OCI-LY3 (cell line): ENCODE results near the gene FERMT1.

ENCODE experiments used
- EZH2phosphoT487 ChIP-seq: fragments of 200-600 bp; shearing (Covaris generic); IDR thresholded peaks from 2 replicates; pipeline ENCODE4 v1.6.1; 2018; ENCODE audit warnings: antibody characterized with exemption, mixed run types, low read depth
- TF ChIP-seq, protein P1 (sequence below): fragments of 200-600, 300-600 bp; sonication (generic); IDR thresholded peaks from 2 replicates; pipeline ENCODE4 v1.5.1; 2014; ENCODE audit warnings: antibody characterized with exemption, low read length, low read depth

DNA sequence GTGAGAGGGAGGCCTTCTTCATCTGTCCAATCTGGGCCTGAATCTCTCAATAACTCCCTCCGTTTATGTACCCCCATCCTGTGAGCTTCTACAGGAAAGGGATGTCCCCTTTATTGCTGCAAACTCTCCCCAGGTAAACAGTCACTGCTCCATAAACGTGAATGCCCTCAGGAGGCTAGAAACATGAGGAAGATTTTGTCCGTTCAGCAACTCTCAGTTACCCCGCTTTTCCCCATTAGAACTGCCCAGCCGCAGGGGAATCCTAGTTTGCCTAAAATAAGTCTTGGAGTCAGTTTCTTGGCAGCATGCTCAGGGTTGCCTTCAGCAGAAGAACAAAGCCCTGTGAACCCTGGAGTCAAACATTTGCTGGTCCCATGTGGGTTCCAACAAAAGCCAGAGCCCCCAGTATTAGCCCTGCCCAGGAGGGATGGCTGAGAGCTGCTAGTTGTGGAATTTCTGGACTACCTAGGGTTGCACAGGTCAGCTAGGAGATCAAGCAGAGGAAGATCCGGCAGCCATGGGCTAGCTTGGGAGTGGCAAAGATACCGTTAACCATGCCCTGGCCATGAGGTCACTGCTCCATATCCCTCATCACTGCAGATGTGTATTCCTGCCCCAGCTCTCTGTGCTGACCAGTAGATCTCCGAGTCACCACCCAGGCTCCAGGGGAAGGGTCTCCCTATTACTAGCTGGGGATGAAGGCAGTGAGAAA, 69.6 kb downstream of the FERMT1 start:
- TF ChIP-seq, protein P1, sequence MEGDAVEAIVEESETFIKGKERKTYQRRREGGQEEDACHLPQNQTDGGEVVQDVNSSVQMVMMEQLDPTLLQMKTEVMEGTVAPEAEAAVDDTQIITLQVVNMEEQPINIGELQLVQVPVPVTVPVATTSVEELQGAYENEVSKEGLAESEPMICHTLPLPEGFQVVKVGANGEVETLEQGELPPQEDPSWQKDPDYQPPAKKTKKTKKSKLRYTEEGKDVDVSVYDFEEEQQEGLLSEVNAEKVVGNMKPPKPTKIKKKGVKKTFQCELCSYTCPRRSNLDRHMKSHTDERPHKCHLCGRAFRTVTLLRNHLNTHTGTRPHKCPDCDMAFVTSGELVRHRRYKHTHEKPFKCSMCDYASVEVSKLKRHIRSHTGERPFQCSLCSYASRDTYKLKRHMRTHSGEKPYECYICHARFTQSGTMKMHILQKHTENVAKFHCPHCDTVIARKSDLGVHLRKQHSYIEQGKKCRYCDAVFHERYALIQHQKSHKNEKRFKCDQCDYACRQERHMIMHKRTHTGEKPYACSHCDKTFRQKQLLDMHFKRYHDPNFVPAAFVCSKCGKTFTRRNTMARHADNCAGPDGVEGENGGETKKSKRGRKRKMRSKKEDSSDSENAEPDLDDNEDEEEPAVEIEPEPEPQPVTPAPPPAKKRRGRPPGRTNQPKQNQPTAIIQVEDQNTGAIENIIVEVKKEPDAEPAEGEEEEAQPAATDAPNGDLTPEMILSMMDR, result no peak
- no peak for TF ChIP-seq EZH2phosphoT487
